Measurements from ENCODE around the gene NHEJ1. TPM values are rescaled to one million over a fixed set of nuclear protein-coding genes. Genes with fewer than 3 reads are reported as not detected.

NHEJ1 gene
- polyA plus RNA-seq, 1 of the 3 experiments (the other 2 are of a cell fraction), result 16.3 TPM

DNA sequence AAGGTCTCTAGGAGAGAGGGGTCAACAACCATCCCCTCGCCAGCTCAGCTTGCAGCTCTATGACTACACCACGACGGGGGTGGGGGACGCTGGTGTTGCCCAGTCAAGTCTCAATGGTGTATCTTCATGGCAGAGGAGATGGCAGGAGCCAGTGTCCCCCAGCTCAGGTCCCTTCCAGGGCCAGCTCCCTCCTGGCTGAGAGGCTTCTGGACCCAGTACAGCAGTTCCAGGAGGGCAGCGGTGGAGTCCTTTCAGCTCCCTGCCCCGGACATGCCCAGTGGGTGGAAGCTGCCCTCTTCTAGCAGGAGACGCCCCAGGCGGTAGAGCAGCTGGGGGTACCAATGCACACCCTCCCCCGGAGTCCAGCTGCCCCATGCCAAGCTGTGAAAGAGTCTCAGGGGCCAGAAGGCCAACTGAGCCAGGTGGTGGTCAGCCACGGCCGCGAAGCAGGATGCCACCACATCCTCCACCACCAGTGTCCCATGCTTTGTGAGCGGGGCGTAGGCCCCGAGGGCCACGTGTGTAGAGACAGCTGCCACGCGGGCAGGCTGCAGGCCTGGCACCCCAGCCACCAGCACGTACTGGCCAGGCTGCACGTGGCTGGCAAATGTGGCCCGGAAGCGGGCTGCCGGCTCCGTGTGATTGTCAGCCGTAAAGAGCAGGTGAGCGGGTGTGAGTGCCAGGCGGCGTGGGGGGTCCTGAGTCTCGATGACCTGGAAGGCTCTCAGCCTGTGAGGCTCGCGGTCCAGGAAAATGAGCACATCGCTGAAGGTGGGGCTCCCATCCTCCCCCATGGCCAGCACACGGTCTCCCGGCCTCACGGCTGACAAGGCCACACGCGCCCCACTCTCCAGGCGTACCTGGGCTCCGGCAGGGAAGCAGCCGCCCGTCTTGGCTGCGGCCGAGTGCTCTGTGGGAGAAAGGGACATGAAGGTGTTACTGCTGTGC is 105.4 kb downstream of the NHEJ1 start (continued):
- TF ChIP-seq RAD21 (IDR thresholded peaks at IDR 0.05; ENCODE audit: low read length), result no peak
- no peak for TF ChIP-seq RFX5 (IDR thresholded peaks at IDR 0.05; ENCODE audit: low read length)
- TF ChIP-seq, protein P1, sequence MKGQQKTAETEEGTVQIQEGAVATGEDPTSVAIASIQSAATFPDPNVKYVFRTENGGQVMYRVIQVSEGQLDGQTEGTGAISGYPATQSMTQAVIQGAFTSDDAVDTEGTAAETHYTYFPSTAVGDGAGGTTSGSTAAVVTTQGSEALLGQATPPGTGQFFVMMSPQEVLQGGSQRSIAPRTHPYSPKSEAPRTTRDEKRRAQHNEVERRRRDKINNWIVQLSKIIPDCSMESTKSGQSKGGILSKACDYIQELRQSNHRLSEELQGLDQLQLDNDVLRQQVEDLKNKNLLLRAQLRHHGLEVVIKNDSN (IDR thresholded peaks at IDR 0.05; ENCODE audit: borderline replicate concordance, low read depth), result no peak
- no peak for TF ChIP-seq GABPA (IDR thresholded peaks at IDR 0.05; ENCODE audit: low read depth)
- no peak for TF ChIP-seq RCOR1 (IDR thresholded peaks at IDR 0.05; ENCODE audit: low read length)
- TF ChIP-seq, protein P2, sequence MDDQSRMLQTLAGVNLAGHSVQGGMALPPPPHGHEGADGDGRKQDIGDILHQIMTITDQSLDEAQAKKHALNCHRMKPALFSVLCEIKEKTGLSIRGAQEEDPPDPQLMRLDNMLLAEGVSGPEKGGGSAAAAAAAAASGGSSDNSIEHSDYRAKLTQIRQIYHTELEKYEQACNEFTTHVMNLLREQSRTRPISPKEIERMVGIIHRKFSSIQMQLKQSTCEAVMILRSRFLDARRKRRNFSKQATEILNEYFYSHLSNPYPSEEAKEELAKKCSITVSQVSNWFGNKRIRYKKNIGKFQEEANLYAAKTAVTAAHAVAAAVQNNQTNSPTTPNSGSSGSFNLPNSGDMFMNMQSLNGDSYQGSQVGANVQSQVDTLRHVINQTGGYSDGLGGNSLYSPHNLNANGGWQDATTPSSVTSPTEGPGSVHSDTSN (IDR thresholded peaks at IDR 0.05), result no peak

DNA sequence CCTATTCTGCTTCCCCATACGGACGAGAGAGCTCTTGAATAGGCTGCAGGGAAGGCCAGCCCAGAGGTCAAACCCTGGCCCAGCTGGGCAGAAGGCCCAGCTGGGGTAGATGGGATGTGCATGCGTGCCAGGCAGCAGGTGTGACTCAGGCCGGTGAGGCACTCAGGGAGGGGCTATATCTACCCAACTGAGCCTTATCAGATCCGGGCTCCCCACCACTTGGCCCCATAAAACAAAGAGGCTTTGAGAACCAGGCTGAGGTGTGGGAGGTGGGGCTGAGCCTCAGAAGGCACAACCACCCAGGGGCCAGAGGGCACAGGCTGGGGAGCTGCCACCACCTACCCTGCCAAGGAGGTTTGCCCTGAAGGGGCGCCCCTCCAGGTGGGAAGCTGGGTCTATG is 111.3 kb downstream of the NHEJ1 start:
- no peaks in the 10 kb centered on the region for H3K79me2 ChIP-seq (ENCODE audit: insufficient read depth)
- no peak overlapping the region for H3K9ac ChIP-seq
- peaks cover 15% of the 10 kb centered on the region for H3K27me3 ChIP-seq (ENCODE audit: insufficient read depth)
- TF ChIP-seq FOSL2 (IDR thresholded peaks at IDR 0.05; ENCODE audit: borderline replicate concordance, low read depth) (no peak), CHD2 (IDR thresholded peaks at IDR 0.05; ENCODE audit: low read length, partially characterized antibody) (no peak), RCOR1 (IDR thresholded peaks at IDR 0.05; ENCODE audit: low read length) (no peak), FOXM1 (IDR thresholded peaks at IDR 0.05; ENCODE audit: low read depth) (no peak), GATA2 (CRISPR knock-in tag; IDR thresholded peaks at IDR 0.05) (no peak), SMC3 (IDR thresholded peaks at IDR 0.05; ENCODE audit: low read depth, low read length) (no peak), SIN3A (IDR thresholded peaks at IDR 0.05; ENCODE audit: borderline replicate concordance, low read depth, low read length) (no peak), FOXJ3 (CRISPR knock-in tag; IDR thresholded peaks at IDR 0.05) (no peak), POLR2AphosphoS5 (IDR thresholded peaks at IDR 0.05; ENCODE audit: low read depth, low read length) (no peak), MXI1 (IDR thresholded peaks at IDR 0.05; ENCODE audit: low read depth, low read length) (no peak), NRF1 (IDR thresholded peaks at IDR 0.05; ENCODE audit: low read depth, low read length) (no peak)
- TF ChIP-seq, protein P3, sequence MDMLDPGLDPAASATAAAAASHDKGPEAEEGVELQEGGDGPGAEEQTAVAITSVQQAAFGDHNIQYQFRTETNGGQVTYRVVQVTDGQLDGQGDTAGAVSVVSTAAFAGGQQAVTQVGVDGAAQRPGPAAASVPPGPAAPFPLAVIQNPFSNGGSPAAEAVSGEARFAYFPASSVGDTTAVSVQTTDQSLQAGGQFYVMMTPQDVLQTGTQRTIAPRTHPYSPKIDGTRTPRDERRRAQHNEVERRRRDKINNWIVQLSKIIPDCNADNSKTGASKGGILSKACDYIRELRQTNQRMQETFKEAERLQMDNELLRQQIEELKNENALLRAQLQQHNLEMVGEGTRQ (IDR thresholded peaks at IDR 0.05; ENCODE audit: borderline replicate concordance, low read depth, low read length), result no peak
- TF ChIP-seq, protein P1 (IDR thresholded peaks at IDR 0.05; ENCODE audit: borderline replicate concordance, low read depth), result no peak
- TF ChIP-seq, protein P4, sequence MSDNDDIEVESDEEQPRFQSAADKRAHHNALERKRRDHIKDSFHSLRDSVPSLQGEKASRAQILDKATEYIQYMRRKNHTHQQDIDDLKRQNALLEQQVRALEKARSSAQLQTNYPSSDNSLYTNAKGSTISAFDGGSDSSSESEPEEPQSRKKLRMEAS (IDR thresholded peaks at IDR 0.05; ENCODE audit: low read depth), result no peak
- TF ChIP-seq, protein P5, sequence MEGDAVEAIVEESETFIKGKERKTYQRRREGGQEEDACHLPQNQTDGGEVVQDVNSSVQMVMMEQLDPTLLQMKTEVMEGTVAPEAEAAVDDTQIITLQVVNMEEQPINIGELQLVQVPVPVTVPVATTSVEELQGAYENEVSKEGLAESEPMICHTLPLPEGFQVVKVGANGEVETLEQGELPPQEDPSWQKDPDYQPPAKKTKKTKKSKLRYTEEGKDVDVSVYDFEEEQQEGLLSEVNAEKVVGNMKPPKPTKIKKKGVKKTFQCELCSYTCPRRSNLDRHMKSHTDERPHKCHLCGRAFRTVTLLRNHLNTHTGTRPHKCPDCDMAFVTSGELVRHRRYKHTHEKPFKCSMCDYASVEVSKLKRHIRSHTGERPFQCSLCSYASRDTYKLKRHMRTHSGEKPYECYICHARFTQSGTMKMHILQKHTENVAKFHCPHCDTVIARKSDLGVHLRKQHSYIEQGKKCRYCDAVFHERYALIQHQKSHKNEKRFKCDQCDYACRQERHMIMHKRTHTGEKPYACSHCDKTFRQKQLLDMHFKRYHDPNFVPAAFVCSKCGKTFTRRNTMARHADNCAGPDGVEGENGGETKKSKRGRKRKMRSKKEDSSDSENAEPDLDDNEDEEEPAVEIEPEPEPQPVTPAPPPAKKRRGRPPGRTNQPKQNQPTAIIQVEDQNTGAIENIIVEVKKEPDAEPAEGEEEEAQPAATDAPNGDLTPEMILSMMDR (IDR thresholded peaks at IDR 0.05), result no peak
- H4K20me1 ChIP-seq (ENCODE audit: insufficient read depth), result no peaks in the 10 kb centered on the region
- no peaks in the 10 kb centered on the region for H3K9me2 ChIP-seq
- H3K36me3 ChIP-seq (replicated peaks in 1 of 2; ENCODE audit: control insufficient read depth in 1 of 2, insufficient read depth in 2 of 2, low read length in 1 of 2), result no peaks in the 10 kb centered on the region
- H3K4me1 ChIP-seq (ENCODE audit: control insufficient read depth in 1 of 2, insufficient read depth in 2 of 2, low read depth in 1 of 2, low read length in 1 of 2), result no peaks in the 10 kb centered on the region
- no peak overlapping the region for H3K27ac ChIP-seq (ENCODE audit: low read depth in 2 of 2, low read length in 1 of 2)
- DNase-seq, result no peak
- CTCF ChIA-PET, result interaction anchor here (0.9 to 15.5 kb wide), 6 partner anchors 12 to 104 kb away, joined by 3 to 205 read pairs (median 7); partner anchors contain the start of genes IHH and NHEJ1
- WGBS (ENCODE audit: low lambda C conversion rate), result 29% methylated on average over 6 of the region's 6 CpGs
- POLR2A ChIA-PET, result interaction anchor here (0.7 kb wide), 1 partner anchor 85 kb away, joined by 3 read pairs; no protein-coding TSS in a partner anchor
- no peak overlapping the region for H2AFZ ChIP-seq (ENCODE audit: low read depth)
- H3K4me3 ChIP-seq (ENCODE audit: low read depth in 2 of 2, low read length in 1 of 2), result no peak overlapping the region
- H3K4me2 ChIP-seq, result no peak overlapping the region
- H3K9me3 ChIP-seq, result no peaks in the 10 kb centered on the region
- no peaks in the 10 kb centered on the region for H3F3A ChIP-seq (replicated peaks; ENCODE audit: insufficient read depth)
